Ishikawa (cell line): ENCODE measurements around the gene COQ2.

ENCODE experiments used
- CEBPB ChIP-seq: IDR thresholded peaks from 2 replicates; pipeline ENCODE4 v1.6.1; 2012
- CREB1 ChIP-seq: IDR thresholded peaks from 2 replicates; pipeline ENCODE4 v1.6.1; 2012; ENCODE audit warnings: low read depth
- EGR1 ChIP-seq: IDR thresholded peaks from 2 replicates; pipeline ENCODE4 v1.6.1; 2012
- EP300 ChIP-seq: IDR thresholded peaks from 2 replicates; pipeline ENCODE4 v1.6.1; 2012; ENCODE audit warnings: borderline replicate concordance
- FOXM1 ChIP-seq: IDR thresholded peaks from 2 replicates; pipeline ENCODE4 v1.6.1; 2012; ENCODE audit warnings: low read depth, borderline replicate concordance
- NFIC ChIP-seq: IDR thresholded peaks from 2 replicates; pipeline ENCODE4 v1.6.1; 2012
- RAD21 ChIP-seq: IDR thresholded peaks from 2 replicates; pipeline ENCODE4 v1.6.1; 2012; ENCODE audit warnings: low read depth
- TAF1 ChIP-seq: IDR thresholded peaks from 2 replicates; pipeline ENCODE4 v1.6.1; 2012; ENCODE audit warnings: low read depth, mild to moderate bottlenecking
- TCF12 ChIP-seq: IDR thresholded peaks from 2 replicates; pipeline ENCODE4 v1.6.1; 2012; ENCODE audit warnings: low read depth
- TEAD4 ChIP-seq: IDR thresholded peaks from 2 replicates; pipeline ENCODE4 v1.6.1; 2012
- YY1 ChIP-seq: IDR thresholded peaks from 2 replicates; pipeline ENCODE4 v1.6.1; 2012; ENCODE audit warnings: low read depth
- ZBTB7A ChIP-seq: IDR thresholded peaks from 2 replicates; pipeline ENCODE4 v1.6.1; 2012; ENCODE audit warnings: low read depth
- TF ChIP-seq, protein P1 (sequence below): IDR thresholded peaks from 2 replicates; pipeline ENCODE4 v1.6.1; 2012
- TF ChIP-seq, protein P2 (sequence below): IDR thresholded peaks from 2 replicates; pipeline ENCODE4 v1.6.1; 2012; ENCODE audit warnings: low read depth, mild to moderate bottlenecking
- TF ChIP-seq, protein P3 (sequence below): IDR thresholded peaks from 2 replicates; pipeline ENCODE4 v1.6.1; 2012

The COQ2 gene

DNA sequence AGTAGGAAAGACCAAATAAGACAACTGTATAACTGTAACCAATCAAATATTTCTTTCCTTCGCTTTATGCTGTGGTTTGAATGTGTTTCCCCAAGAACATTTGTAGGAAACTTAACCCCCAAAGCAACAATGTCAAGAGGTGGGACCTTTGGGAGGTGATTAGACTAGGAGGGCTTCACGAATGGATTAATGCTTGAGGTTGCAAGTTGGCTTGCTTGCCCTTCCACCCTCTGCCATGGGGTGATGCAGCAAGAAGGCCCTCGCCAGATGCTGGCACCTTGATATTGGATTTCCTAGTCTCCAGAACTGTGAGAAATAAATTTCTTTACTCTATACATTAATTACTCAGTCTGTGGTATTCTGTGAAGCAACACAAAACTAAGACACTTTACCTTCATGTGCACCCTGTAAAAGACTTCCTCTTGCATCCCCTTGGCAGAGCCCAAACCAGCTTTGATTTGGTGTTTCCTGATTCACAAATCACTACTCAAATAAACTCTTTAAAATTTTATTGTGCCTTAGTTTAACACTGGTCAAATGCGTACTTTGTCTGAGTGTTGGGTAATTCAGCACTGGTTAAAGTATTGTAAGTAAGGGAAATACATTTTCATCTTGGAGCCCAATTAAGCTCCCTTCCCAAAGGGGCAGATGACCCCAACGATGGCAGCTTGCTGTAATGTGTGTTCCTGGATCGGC, 59.9 kb downstream of the COQ2 start:
- no peak for TF ChIP-seq CREB1
- no peak for TF ChIP-seq CEBPB
- TF ChIP-seq, protein P1, sequence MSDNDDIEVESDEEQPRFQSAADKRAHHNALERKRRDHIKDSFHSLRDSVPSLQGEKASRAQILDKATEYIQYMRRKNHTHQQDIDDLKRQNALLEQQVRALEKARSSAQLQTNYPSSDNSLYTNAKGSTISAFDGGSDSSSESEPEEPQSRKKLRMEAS, result no peak
- TF ChIP-seq, protein P2, sequence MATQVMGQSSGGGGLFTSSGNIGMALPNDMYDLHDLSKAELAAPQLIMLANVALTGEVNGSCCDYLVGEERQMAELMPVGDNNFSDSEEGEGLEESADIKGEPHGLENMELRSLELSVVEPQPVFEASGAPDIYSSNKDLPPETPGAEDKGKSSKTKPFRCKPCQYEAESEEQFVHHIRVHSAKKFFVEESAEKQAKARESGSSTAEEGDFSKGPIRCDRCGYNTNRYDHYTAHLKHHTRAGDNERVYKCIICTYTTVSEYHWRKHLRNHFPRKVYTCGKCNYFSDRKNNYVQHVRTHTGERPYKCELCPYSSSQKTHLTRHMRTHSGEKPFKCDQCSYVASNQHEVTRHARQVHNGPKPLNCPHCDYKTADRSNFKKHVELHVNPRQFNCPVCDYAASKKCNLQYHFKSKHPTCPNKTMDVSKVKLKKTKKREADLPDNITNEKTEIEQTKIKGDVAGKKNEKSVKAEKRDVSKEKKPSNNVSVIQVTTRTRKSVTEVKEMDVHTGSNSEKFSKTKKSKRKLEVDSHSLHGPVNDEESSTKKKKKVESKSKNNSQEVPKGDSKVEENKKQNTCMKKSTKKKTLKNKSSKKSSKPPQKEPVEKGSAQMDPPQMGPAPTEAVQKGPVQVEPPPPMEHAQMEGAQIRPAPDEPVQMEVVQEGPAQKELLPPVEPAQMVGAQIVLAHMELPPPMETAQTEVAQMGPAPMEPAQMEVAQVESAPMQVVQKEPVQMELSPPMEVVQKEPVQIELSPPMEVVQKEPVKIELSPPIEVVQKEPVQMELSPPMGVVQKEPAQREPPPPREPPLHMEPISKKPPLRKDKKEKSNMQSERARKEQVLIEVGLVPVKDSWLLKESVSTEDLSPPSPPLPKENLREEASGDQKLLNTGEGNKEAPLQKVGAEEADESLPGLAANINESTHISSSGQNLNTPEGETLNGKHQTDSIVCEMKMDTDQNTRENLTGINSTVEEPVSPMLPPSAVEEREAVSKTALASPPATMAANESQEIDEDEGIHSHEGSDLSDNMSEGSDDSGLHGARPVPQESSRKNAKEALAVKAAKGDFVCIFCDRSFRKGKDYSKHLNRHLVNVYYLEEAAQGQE, result no peak
- no peak for TF ChIP-seq YY1
- no peak for TF ChIP-seq FOXM1
- no peak for TF ChIP-seq NFIC
- no peak for TF ChIP-seq EP300
- TF ChIP-seq TAF1, result no peak
- TF ChIP-seq TEAD4, result no peak
- TF ChIP-seq EGR1, result no peak
- TF ChIP-seq RAD21, result no peak
- no peak for TF ChIP-seq ZBTB7A
- no peak for TF ChIP-seq TCF12
- TF ChIP-seq, protein P3, sequence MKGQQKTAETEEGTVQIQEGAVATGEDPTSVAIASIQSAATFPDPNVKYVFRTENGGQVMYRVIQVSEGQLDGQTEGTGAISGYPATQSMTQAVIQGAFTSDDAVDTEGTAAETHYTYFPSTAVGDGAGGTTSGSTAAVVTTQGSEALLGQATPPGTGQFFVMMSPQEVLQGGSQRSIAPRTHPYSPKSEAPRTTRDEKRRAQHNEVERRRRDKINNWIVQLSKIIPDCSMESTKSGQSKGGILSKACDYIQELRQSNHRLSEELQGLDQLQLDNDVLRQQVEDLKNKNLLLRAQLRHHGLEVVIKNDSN, result no peak

DNA sequence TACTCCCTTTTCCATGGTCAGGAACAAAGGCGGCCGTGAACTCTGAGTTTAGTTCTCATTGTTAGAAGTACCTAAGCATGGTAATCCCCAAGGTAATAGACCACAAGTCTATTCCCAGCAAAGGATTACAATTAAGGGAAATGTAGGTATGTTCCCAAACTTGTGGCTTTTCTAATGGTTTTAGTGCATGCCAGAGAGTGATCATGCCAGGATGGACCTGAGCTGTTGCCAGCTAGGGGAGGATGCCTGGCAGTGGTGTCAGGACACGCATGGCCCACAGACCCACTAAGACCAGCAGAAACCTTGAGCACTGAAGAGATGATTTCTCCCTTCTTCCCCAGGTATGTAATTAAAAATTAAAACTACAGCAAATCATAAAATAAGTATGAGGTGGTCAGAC, 60.8 kb downstream of the COQ2 start:
- TF ChIP-seq CEBPB (no peak), NFIC (no peak), CREB1 (no peak), TAF1 (no peak), EP300 (no peak), YY1 (no peak), FOXM1 (no peak), EGR1 (no peak), TEAD4 (no peak)
- TF ChIP-seq, protein P3, result no peak
- TF ChIP-seq, protein P2, result no peak

DNA sequence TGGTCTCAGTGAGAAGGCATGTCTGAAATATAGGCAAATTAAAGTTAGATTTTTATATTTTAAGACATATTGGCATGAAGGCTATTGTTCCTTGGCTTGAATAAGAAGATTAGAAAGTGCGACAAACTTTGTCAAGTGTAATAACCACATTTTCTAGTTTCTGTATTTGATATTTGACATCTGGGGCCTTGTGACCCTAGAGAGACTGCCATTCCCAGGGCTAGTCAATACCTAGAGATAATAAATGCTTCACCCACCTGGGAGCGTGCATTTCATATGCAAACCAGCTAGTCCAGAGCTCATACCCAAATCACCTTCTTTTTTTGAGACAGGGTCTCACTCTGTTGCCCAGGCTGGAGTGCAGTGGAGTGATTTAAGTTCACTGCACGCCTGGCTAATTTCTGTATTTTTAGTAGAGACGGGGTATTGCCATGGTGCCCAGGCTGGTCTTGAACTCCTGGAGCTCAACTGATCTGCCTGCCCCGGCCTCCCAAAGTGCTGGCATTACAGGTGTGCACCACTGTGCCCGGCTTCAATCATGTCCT, 62.6 kb downstream of the COQ2 start:
- TF ChIP-seq ZBTB7A, result no peak
- TF ChIP-seq, protein P2, result no peak
- TF ChIP-seq RAD21, result no peak
- TF ChIP-seq, protein P3, result no peak
- no peak for TF ChIP-seq EGR1
- TF ChIP-seq CEBPB, result no peak
- TF ChIP-seq NFIC, result no peak
- TF ChIP-seq CREB1, result no peak
- no peak for TF ChIP-seq EP300

DNA sequence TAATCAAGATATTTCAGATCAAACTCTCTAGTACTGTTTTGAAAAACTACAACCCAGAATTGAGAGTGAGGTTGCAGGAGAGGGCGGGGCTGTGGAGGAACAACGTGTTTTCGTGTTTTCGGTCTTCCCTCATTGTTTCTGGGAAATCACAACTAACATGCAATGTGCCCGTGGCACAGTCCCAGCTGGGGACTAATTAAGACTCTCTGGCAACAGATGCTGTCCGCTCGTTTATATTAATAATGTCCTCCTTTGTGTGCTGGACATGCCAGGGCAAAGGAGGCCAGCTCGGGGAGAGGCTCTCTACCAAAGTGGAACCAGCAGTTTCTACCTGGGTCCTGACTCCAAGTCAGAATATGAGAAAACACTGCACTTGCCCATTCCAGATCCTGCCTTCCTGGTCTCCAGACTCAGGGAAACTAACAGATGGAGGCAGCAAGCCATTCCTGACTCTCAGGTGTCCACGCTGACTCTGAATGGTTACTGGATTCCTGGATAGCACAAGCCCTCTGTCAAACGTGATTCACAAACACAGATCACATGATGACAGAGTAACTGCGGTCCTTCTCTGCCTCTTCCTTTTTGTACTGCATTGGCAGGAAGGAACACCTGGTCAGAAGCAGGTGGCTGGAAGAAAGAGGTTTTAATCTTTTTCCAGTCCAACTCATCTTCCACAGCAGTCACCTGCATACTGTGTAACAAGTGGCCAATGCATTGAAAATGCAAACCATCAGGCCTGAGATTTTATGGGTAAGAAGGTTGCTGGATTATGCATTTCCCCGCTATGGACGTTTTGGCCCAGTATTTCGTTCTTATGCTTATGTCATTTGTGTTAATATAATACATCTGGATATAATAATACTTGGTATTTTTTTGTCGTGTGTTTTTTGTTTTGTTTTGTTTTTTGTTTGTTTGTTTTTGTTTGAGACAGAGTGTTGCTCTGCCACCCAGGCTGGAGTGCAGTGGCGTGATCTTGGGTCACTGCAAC, 65.0 kb downstream of the COQ2 start:
- TF ChIP-seq CREB1 (no peak), RAD21 (no peak), ZBTB7A (no peak), EGR1 (no peak), YY1 (no peak)
- TF ChIP-seq, protein P1, result no peak
- TF ChIP-seq, protein P2, result no peak
